GM21619 (cell line): ENCODE results near the gene NINJ1.
"Not testable (repeated sequence)": the region's sequence is repeated elsewhere in the genome, so short reads cannot be mapped to it uniquely, and the experiment has no call there.

Experiments used
- ATAC-seq: cut with Tn5 transposase; IDR thresholded peaks from one replicate; pipeline ENCODE4 v1.9.1; 2021; ENCODE audit not compliant: unreplicated experiment

NINJ1 gene

GRCh38 chr9:93161786-93162562, 27.9 kb upstream of the NINJ1 start:
- no peak for ATAC-seq

GRCh38 chr9:93159601-93160471, 25.8 kb upstream of the NINJ1 start:
- ATAC-seq = peak; percentile 74

- ATAC-seq = no peak
Measured at GRCh38 chr9:93156475-93157008, 22.5 kb upstream of the NINJ1 start.

GRCh38 chr9:93155716-93156474, 21.8 kb upstream of the NINJ1 start:
- ATAC-seq = no peak

GRCh38 chr9:93154293-93154903, 20.3 kb upstream of the NINJ1 start:
- no peak for ATAC-seq

- no peak for ATAC-seq
Measured at GRCh38 chr9:93151097-93151784, 17.2 kb upstream of the NINJ1 start.

GRCh38 chr9:93149361-93149760, 15.3 kb upstream of the NINJ1 start:
- no peak for ATAC-seq

- ATAC-seq = no peak
Measured at GRCh38 chr9:93148721-93149120, 14.7 kb upstream of the NINJ1 start.

GRCh38 chr9:93147632-93148031, 13.6 kb upstream of the NINJ1 start:
- no peak for ATAC-seq

- ATAC-seq = not testable (repeated sequence)
Measured at GRCh38 chr9:93146696-93147095, 12.6 kb upstream of the NINJ1 start.

GRCh38 chr9:93143830-93144530, 9.9 kb upstream of the NINJ1 start:
- ATAC-seq = no peak

- no peak for ATAC-seq
Measured at GRCh38 chr9:93141771-93142483, 7.9 kb upstream of the NINJ1 start.

- no peak for ATAC-seq
Measured at GRCh38 chr9:93139365-93140182, 5.5 kb upstream of the NINJ1 start.

- no peak for ATAC-seq
Measured at GRCh38 chr9:93138171-93138764, 4.2 kb upstream of the NINJ1 start.

GRCh38 chr9:93137362-93137761, 3.3 kb upstream of the NINJ1 start:
- ATAC-seq = no peak

- no peak for ATAC-seq
Measured at GRCh38 chr9:93136011-93136440, 2.0 kb upstream of the NINJ1 start.

- ATAC-seq = no peak
Measured at GRCh38 chr9:93134740-93135444, 841 bp upstream of the NINJ1 start.
